ENCODE data around the gene CLEC12A. TPM values are rescaled to one million over a fixed set of nuclear protein-coding genes. Genes with fewer than 3 reads are reported as not detected.

Gene CLEC12A
- total RNA-seq, 1 donor from 2014 or later: 0.65 TPM

DNA sequence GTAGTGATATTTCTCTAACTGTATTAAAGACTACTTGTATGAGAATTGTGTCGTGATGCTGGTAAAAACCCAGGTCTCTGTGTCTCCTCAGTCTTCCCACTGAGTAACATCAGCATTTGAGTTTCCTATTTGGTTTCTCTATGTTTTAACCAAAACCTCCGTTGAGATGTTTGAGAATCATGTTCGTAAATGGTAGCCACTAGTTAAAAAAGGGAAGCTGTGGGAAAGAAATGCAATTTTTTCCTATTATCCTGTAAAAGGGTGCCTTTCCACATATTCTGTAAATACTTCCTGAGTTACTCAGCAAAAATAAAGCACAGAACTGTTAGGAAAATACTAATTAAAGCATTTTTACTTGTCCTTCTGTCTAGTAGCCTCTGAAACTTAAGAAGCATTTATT is 20.7 kb downstream of the CLEC12A start:
- Mint-ChIP-seq H3K36me3 (no peaks in the 10 kb centered on the region), H3K4me1 (ENCODE audit: unreplicated experiment) (no peaks in the 10 kb centered on the region), H3K27me3 (peaks cover 21% of the 10 kb centered on the region), H3K9me3 (no peaks in the 10 kb centered on the region), H3K4me3 (no peak overlapping the region), H3K27ac (no peak overlapping the region)
- TF ChIP-seq, protein P1, sequence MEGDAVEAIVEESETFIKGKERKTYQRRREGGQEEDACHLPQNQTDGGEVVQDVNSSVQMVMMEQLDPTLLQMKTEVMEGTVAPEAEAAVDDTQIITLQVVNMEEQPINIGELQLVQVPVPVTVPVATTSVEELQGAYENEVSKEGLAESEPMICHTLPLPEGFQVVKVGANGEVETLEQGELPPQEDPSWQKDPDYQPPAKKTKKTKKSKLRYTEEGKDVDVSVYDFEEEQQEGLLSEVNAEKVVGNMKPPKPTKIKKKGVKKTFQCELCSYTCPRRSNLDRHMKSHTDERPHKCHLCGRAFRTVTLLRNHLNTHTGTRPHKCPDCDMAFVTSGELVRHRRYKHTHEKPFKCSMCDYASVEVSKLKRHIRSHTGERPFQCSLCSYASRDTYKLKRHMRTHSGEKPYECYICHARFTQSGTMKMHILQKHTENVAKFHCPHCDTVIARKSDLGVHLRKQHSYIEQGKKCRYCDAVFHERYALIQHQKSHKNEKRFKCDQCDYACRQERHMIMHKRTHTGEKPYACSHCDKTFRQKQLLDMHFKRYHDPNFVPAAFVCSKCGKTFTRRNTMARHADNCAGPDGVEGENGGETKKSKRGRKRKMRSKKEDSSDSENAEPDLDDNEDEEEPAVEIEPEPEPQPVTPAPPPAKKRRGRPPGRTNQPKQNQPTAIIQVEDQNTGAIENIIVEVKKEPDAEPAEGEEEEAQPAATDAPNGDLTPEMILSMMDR (conservative IDR thresholded peaks at IDR 0.05): no peak
- no peak for DNase-seq (ENCODE audit: extremely low spot score, unreplicated experiment)

DNA sequence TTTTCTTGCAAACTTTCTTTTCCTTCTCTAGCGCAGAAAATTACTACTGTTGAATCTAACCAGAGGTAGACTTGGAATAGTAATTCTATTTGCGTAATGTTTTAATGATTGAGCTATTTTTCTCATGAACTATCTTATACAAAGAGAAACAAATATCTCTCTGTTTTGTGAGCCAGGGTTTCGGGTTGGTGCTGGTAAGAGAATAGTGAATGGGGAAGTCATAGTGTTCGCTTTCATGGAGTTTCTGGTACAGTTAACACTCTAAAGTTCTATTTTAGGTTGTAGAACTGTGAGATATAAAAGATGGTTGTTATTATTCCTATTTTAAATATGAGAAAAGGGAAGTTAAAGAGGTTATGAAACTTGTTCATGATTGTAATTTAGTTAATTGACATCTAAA is 21.1 kb downstream of the CLEC12A start:
- Mint-ChIP-seq H3K27me3 (peaks cover 21% of the 10 kb centered on the region), H3K4me1 (ENCODE audit: unreplicated experiment) (no peaks in the 10 kb centered on the region), H3K9me3 (no peaks in the 10 kb centered on the region), H3K36me3 (no peaks in the 10 kb centered on the region), H3K4me3 (no peak overlapping the region), H3K27ac (no peak overlapping the region)
- TF ChIP-seq, protein P1 (conservative IDR thresholded peaks at IDR 0.05): no peak
- DNase-seq (ENCODE audit: extremely low spot score, unreplicated experiment): no peak

DNA sequence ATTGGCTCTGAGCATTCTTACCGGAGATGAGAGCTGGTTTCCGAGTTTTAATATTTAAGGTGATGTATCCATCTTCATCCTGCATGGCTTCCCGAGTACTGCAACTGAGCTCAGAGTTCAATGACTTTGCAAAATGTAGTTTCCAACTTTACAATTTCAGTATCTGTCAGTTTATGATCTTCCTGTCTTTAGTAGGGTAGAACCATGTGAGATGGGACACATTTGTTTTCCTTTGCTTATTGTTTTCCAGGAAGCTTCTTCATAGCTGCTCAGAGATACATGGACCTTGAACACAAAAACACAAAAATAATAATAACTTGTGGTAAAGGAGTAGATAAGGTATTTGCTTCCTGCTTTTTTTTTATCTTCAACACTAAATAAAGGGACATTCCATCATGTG is 27.8 kb downstream of the CLEC12A start, which contains the start of gene CLEC1B:
CLEC1B (minus strand) TSS at position 106 of the 400 bp plus-strand sequence; CDS start at position 85, 21 bp downstream.
- Mint-ChIP-seq H3K9me3 (no peaks in the 10 kb centered on the region), H3K4me3 (no peak within 1 kb of the TSS), H3K27me3 (peaks cover 1% of the 10 kb centered on the region), H3K27ac (no peak within 1 kb of the TSS), H3K4me1 (ENCODE audit: unreplicated experiment) (no peaks in the 10 kb centered on the region), H3K36me3 (no peaks in the 10 kb centered on the region)
- no peak for DNase-seq (ENCODE audit: extremely low spot score, unreplicated experiment)
- TF ChIP-seq, protein P1 (conservative IDR thresholded peaks at IDR 0.05): no peak

DNA sequence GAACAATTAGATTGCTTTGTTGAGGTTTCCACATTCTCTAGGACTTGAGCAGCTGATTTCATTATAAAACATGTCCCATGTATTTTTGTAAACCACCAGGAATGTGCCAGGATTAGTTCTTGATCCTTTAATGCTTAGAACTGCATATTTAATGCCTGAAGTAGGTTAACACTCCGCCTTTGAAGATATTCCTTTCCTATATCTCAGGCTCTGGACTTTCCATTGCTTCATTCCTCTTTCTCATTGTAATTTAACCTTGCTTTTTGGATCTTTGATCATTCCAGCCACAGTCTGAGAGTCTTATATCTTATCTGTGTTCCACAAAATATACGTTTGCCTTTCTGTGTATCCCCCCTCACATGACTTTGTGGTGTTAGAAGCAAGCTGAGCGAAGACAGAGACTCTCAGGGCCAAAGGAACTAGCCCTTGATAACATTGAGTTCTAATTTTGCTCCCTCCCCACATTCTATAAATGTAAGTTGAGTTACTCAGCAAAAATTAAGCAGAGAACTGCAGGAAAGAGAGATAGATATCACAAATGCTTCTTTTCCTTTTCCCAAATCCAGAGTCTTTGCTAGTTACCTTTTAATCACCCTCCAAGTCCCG is 30.1 kb downstream of the CLEC12A start:
- no peaks in the 10 kb centered on the region for H3K9me3 Mint-ChIP-seq
- no peak overlapping the region for H3K4me3 Mint-ChIP-seq
- no peak for DNase-seq (ENCODE audit: extremely low spot score, unreplicated experiment)
- peaks cover 3% of the 10 kb centered on the region for H3K27me3 Mint-ChIP-seq
- H3K27ac Mint-ChIP-seq: no peak overlapping the region
- H3K36me3 Mint-ChIP-seq: no peaks in the 10 kb centered on the region
- H3K4me1 Mint-ChIP-seq (ENCODE audit: unreplicated experiment): no peaks in the 10 kb centered on the region
- TF ChIP-seq, protein P1 (conservative IDR thresholded peaks at IDR 0.05): no peak

DNA sequence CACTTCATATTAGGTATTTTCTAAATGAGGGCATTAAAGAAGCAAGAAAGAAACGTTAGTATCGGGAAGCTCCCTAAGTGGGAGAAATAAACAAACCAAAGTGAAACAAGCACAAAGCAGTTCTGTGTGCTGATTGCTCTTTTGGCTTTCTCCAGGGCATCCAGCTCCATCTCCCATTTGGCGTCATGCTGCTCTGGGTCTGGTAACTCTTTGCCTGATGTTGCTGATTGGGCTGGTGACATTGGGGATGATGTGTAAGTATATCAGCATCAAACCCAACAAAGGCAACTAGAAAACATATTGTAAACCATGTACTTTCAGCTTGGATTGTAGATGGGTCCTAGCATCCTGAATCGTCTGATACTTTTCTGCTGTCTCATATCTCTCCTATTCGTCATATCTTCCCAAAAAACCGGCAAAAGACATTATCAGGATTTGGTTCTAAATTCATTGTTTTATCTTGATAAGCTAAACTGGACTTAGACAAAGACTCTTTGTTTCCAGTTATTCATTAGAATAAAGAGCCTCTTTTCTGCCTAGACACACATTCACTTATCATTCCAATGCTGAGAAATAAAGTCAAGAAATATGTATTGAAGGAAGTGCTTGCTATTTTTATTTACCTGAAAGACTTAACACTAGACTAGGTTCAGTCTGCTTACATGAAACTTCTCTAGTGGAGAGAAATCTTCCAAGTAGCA is 41.6 kb downstream of the CLEC12A start:
- TF ChIP-seq, protein P1 (conservative IDR thresholded peaks at IDR 0.05): no peak
- H3K36me3 Mint-ChIP-seq: no peaks in the 10 kb centered on the region
- no peak overlapping the region for H3K27ac Mint-ChIP-seq
- no peaks in the 10 kb centered on the region for H3K4me1 Mint-ChIP-seq (ENCODE audit: unreplicated experiment)
- no peak overlapping the region for H3K4me3 Mint-ChIP-seq
- no peaks in the 10 kb centered on the region for H3K9me3 Mint-ChIP-seq
- no peak for DNase-seq (ENCODE audit: extremely low spot score, unreplicated experiment)
- peaks cover 31% of the 10 kb centered on the region for H3K27me3 Mint-ChIP-seq

Measured in type B pancreatic cell (in vitro differentiated cells).